ENCODE results near the gene PCSK2. TPM values are rescaled to one million over a fixed set of nuclear protein-coding genes. Genes with fewer than 3 reads are reported as not detected.

PCSK2 gene
- total RNA-seq, 4 donors from 2014 or later = under 0.01 to 0.18 (median 0.18) TPM; not detected in 1

DNA sequence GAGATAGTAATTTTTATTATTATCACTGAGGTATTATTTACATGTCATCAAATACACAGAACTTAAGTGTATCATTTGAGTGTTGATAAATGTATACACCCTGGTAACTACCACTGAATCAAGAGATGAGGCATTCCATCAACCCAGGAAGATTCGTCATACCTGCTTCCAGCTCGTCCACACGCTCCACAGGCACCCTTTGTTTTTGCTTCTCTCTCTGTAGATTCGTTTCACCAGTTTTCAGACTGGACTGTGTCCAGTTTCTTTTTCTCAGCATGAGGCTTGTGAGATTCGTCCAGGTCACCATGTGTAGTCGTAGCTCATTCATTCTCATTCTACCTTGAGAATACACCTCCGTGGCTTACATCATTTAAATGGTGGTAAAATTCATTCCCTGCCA, 239.8 kb downstream of the PCSK2 start:
- Histone ChIP-seq H3K27me3 (peaks cover 0 to 4% (median 0%) of the 10 kb centered on the region in 4 donors), H3K27ac (no peak overlapping the region), H3K4me3 (no peak overlapping the region), H3K4me1 (no peaks in the 10 kb centered on the region), H3K9me3 (no peaks in the 10 kb centered on the region), H3K36me3 (no peaks in the 10 kb centered on the region)
- no peak for TF ChIP-seq POLR2A (IDR thresholded peaks at IDR 0.05)
- TF ChIP-seq, protein P1, sequence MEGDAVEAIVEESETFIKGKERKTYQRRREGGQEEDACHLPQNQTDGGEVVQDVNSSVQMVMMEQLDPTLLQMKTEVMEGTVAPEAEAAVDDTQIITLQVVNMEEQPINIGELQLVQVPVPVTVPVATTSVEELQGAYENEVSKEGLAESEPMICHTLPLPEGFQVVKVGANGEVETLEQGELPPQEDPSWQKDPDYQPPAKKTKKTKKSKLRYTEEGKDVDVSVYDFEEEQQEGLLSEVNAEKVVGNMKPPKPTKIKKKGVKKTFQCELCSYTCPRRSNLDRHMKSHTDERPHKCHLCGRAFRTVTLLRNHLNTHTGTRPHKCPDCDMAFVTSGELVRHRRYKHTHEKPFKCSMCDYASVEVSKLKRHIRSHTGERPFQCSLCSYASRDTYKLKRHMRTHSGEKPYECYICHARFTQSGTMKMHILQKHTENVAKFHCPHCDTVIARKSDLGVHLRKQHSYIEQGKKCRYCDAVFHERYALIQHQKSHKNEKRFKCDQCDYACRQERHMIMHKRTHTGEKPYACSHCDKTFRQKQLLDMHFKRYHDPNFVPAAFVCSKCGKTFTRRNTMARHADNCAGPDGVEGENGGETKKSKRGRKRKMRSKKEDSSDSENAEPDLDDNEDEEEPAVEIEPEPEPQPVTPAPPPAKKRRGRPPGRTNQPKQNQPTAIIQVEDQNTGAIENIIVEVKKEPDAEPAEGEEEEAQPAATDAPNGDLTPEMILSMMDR (IDR thresholded peaks at IDR 0.05) = no peak
- intact Hi-C loops (cut with DNase I) = no loop called here
- 71 to 73% methylated on average over 7 of the region's 7 CpGs for WGBS, 2 donors
- no peak for DNase-seq

DNA sequence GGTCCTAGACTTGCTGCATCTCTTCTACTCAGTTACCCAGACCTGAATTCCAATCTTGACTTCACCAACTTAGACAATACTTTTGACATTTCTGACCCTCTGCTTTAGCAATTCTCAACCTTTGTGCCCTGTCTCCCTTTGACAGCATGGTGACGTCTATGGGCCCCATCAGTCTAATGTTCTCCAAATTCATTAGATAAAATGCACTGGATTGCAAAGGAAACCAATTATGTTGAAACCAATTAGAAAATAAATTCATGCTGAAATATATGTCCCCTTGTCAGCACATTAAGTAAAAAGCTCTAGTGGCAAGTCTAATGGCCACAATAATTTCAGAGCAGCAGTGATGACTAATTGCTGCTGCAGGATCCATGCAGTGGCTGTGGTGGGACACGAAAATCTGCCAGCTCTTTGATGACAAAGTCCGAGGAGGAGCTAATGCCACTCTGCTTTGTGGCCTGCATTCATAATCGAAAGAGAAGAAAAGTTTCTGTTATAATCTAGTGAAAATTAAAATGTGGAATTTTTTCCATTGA, 240.3 kb downstream of the PCSK2 start:
- TF ChIP-seq, protein P1 (IDR thresholded peaks at IDR 0.05) = no peak
- no peak for TF ChIP-seq POLR2A (IDR thresholded peaks at IDR 0.05)
- Histone ChIP-seq H3K27me3 (peaks cover 0 to 4% (median 0%) of the 10 kb centered on the region in 4 donors), H3K4me3 (no peak overlapping the region), H3K9me3 (no peaks in the 10 kb centered on the region), H3K4me1 (no peaks in the 10 kb centered on the region), H3K27ac (no peak overlapping the region), H3K36me3 (no peaks in the 10 kb centered on the region)
- intact Hi-C loops (cut with DNase I) = no loop called here
- 75 to 78% methylated on average over 4 of the region's 4 CpGs for WGBS, 2 donors
- DNase-seq = no peak

DNA sequence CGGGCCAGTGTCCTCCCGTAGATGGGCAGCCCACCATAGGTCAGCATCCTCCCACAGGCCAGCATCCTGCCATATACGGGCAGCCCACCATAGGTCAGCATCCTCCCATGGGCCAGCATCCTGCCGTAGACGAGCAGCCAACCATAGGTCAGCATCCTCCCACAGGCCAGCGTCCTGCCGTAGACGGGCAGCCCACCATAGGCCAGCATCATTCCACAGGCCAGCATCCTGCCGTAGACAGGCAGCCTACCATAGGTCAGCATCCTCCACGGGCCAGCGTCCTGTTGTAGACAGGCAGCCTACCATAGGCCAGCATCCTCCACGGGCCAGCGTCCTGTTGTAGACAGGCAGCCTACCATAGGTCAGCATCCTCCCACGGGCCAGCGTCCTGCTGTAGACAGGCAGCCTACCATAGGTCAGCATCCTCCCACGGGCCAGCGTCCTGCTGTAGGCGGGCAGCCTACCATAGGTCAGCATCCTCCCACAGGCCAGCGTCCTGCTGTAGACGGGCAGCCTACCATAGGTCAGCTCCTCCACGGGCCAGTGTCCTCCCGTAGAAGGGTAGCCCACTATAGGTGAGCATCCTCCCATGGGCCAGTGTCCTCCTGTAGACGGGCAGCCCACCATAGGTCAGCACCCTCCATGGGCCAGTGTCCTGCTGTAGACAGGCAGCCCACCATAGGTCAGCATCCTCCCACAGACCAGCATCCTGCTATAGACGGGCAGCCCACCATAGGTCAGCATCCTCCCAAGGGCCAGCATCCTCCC, 241.4 kb downstream of the PCSK2 start:
- Histone ChIP-seq H3K36me3 (no peaks in the 10 kb centered on the region), H3K9me3 (no peaks in the 10 kb centered on the region), H3K27ac (no peak overlapping the region), H3K4me1 (no peaks in the 10 kb centered on the region), H3K27me3 (peaks cover 0 to 4% (median 0%) of the 10 kb centered on the region in 4 donors), H3K4me3 (no peak overlapping the region)
- no peak for DNase-seq
- 78 to 80% methylated on average over 10 to 12 of the region's 24 CpGs for WGBS, 2 donors
- intact Hi-C loops (cut with DNase I) = no loop called here
- TF ChIP-seq, protein P1 (IDR thresholded peaks at IDR 0.05) = no peak
- TF ChIP-seq POLR2A (IDR thresholded peaks at IDR 0.05) = no peak

DNA sequence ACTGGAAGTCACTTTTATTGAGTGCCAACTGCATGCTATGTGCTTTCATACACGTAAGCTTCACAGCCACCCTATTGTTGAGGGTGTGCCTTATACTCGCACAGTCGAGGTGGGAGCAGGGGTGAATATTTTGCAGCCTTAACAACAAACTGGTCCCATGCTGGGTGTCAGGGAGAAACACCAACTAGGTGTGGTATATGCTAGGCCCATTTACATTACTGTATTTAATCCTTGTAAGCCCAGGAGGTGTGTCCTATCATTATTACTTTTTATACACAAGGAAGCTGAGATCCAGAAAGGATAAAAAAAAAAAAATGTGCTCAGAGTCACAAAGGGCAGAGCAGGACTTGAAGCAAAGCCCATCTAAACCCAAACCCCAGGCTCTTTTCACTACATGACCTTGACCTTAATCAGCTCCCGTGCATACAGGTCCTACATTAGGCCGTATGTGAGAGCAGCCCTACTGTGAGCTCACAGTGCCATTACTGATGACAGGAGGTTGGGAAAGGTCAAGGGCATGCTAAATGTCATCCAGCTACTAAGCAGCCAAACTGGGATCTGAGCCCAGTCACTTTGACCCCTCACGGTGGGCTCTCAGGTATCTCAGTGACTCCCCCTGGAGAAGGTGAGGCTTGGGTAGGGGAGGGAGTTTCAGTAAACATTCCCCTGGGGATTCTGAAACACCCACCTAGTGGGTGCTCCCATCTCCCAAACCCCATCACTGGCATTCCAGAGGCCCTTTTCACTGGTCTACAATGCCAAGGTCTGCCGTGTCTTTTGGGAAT, 242.6 kb downstream of the PCSK2 start:
- H3K4me3 ChIP-seq = no peak overlapping the region
- no peak overlapping the region for H3K27ac ChIP-seq
- no peak for TF ChIP-seq POLR2A (IDR thresholded peaks at IDR 0.05)
- TF ChIP-seq, protein P1 (IDR thresholded peaks at IDR 0.05) = no peak
- no peaks in the 10 kb centered on the region for H3K4me1 ChIP-seq
- no peak for DNase-seq
- no peaks in the 10 kb centered on the region for H3K36me3 ChIP-seq
- 69 to 75% methylated on average over 5 to 7 of the region's 7 CpGs for WGBS, 2 donors
- no peaks in the 10 kb centered on the region for H3K9me3 ChIP-seq
- intact Hi-C loops (cut with DNase I) = no loop called here
- peaks cover 0 to 4% (median 0%) of the 10 kb centered on the region in 4 donors for H3K27me3 ChIP-seq

DNA sequence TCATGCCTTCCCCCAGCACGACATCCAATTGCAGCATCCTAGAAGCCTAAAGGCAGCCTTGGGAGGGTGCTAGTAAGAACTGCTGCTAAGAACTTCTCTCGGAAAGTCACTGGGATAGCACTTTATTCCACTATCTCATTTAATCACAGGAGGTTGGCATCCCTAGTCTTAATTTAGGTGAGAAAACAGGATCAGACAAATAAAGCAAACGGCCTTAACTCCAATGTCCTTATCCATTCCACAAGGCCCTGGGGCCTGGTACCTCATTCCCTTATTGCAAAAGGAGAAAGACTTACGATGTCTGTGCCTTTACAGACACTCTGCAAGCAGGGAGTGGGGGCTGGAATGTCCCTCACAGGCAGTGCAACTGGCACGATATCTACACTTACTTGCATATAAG, 243.7 kb downstream of the PCSK2 start:
- 80 to 81% methylated on average over 5 of the region's 5 CpGs for WGBS, 2 donors
- DNase-seq = no peak

More for the DNA sequence above, 243.7 kb downstream of the PCSK2 start:
- Histone ChIP-seq H3K9me3 (no peaks in the 10 kb centered on the region), H3K36me3 (no peaks in the 10 kb centered on the region), H3K4me3 (no peak overlapping the region), H3K4me1 (no peaks in the 10 kb centered on the region), H3K27me3 (peaks cover 0 to 4% (median 0%) of the 10 kb centered on the region in 4 donors), H3K27ac (no peak overlapping the region)
- TF ChIP-seq POLR2A (IDR thresholded peaks at IDR 0.05) = no peak
- TF ChIP-seq, protein P1 (IDR thresholded peaks at IDR 0.05) = no peak
- intact Hi-C loops (cut with DNase I) = no loop called here

All from esophagus squamous epithelium (tissue), 5 donors.